Measurements from ENCODE around the gene SMR3B. TPM values are rescaled to one million over a fixed set of nuclear protein-coding genes. Genes with fewer than 3 reads are reported as not detected.

SMR3B gene
- total and polyA plus RNA-seq, 2 of the 8 experiments (the other 6 are each of a cell fraction or from before 2014, with no cell fraction given), result not detected

GRCh38 chr4:70336043-70336442 lies 46.9 kb upstream of the SMR3B start:
- Histone ChIP-seq H3K4me1 (replicated peaks in 1 of 4; ENCODE audit: control insufficient read depth in 3 of 4, insufficient read depth in 4 of 4, low read length in 3 of 4) (no peaks in the 10 kb centered on the region), H3K9me3 (ENCODE audit: insufficient read depth in 2 of 2, low read depth in 1 of 2, low read length in 1 of 2) (no peaks in the 10 kb centered on the region), H3K4ac (replicated peaks; ENCODE audit: insufficient read length, low read depth, low read length) (no peak overlapping the region), H3K36me3 (ENCODE audit: control insufficient read depth in 2 of 4, insufficient read depth in 4 of 4, low read length in 3 of 4) (no peaks in the 10 kb centered on the region), H3K14ac (ENCODE audit: insufficient read length) (no peak overlapping the region), H3K23ac (ENCODE audit: insufficient read length) (no peak overlapping the region), H3K79me2 (ENCODE audit: control insufficient read depth in 1 of 2, insufficient read depth in 2 of 2, low read length in 2 of 2) (no peaks in the 10 kb centered on the region), H2BK5ac (ENCODE audit: low read depth, low read length) (no peak overlapping the region), H3K18ac (ENCODE audit: extremely low read depth, low read length) (no peak overlapping the region), H3K4me2 (ENCODE audit: insufficient read depth in 1 of 2, low read depth in 2 of 2, low read length in 2 of 2) (no peak overlapping the region), H2BK20ac (ENCODE audit: low read length) (no peak overlapping the region), H2BK15ac (ENCODE audit: low read length) (no peak overlapping the region), H3K9ac (replicated peaks in 1 of 4; ENCODE audit: extremely low read depth in 1 of 4, low read depth in 3 of 4, low read length in 3 of 4) (no peak overlapping the region), H3K27me3 (replicated peaks in 1 of 4; ENCODE audit: control insufficient read depth in 3 of 4, extremely low read depth in 1 of 4, insufficient read depth in 3 of 4, low read length in 3 of 4) (no peaks in the 10 kb centered on the region), H3K27ac (ENCODE audit: low read depth, low read length) (no peak overlapping the region), H4K20me1 (replicated peaks in 1 of 2; ENCODE audit: control insufficient read depth in 1 of 2, insufficient read depth in 2 of 2, low read length in 2 of 2) (no peaks in the 10 kb centered on the region), H2AFZ (ENCODE audit: low read length) (no peak overlapping the region), H4K91ac (replicated peaks; ENCODE audit: insufficient read length, low read length) (no peak overlapping the region), H4K5ac (ENCODE audit: insufficient read length, low read depth, low read length) (no peak overlapping the region), H2BK120ac (replicated peaks; ENCODE audit: low read depth, low read length) (no peak overlapping the region), H3K56ac (replicated peaks; ENCODE audit: insufficient read length, low read depth, low read length) (no peak overlapping the region), H3K23me2 (ENCODE audit: low read depth, low read length) (no peaks in the 10 kb centered on the region), H4K8ac (ENCODE audit: extremely low read depth, insufficient read depth, low read length) (no peak overlapping the region), H3K4me3 (ENCODE audit: extremely low read depth in 1 of 4, insufficient read depth in 2 of 4, low read depth in 3 of 4, low read length in 4 of 4) (no peak overlapping the region), H2AK5ac (ENCODE audit: low read depth, low read length) (no peak overlapping the region), H3K79me1 (ENCODE audit: low read depth, low read length) (no peaks in the 10 kb centered on the region), H2BK12ac (ENCODE audit: low read depth, low read length) (no peak overlapping the region)
- FAIRE-seq (no peak), DNase-seq (ENCODE audit: low read depth in 1 of 2, low spot score in 2 of 2) (no peak)
- POLR2A ChIA-PET (ENCODE audit: partially characterized antibody), result no interaction called here
- no peak for TF ChIP-seq GABPA (IDR thresholded peaks at IDR 0.05; ENCODE audit: borderline replicate concordance, insufficient read depth, low read length)
- TF ChIP-seq CTCF (IDR thresholded peaks at IDR 0.05; ENCODE audit: control extremely low read depth in 1 of 3, insufficient read depth in 1 of 3, low read depth in 1 of 3, low read length in 3 of 3), result no peak
- no peak for TF ChIP-seq GTF2F1 (IDR thresholded peaks at IDR 0.05; ENCODE audit: borderline replicate concordance, low read depth, low read length)
- WGBS, 2 experiments (ENCODE audit: extremely low coverage in 1 of 2, insufficient coverage in 1 of 2, insufficient read length in 1 of 2, insufficient replicate concordance in 2 of 2, low coverage in 1 of 2, low lambda C conversion rate in 2 of 2, missing lambda C conversion rate in 1 of 2), result 97% methylated on average over 5 of the region's 5 CpGs; no CpG with 5 or more reads in 1 of the 2 experiments
- CTCF ChIA-PET (ENCODE audit: partially characterized antibody), result no interaction called here

Measured in H1 (cell line).